Smooth muscle cell (in vitro differentiated cells): ENCODE data around the gene RNASE3. TPM values are rescaled to one million over a fixed set of nuclear protein-coding genes. Genes with fewer than 3 reads are reported as not detected.
"Not testable (repeated sequence)": the region's sequence is repeated elsewhere in the genome, so short reads cannot be mapped to it uniquely, and the experiment has no call there.

ENCODE experiments used
- DNase-seq: peaks from one replicate; lab custom pipeline; 2025; ENCODE audit not compliant: unreplicated experiment; lab: John Stamatoyannopoulos, UW
- H2AFZ ChIP-seq: fragments of 200-600 bp; sonication (generic); 2 replicates; pipeline ENCODE4 v1.6.0; 2016; ENCODE audit warnings: antibody characterized with exemption, low read depth, mild to moderate bottlenecking
- H3F3A ChIP-seq: fragments of 200-600 bp; sonication (generic); 2 replicates; pipeline ENCODE4 v1.6.0; 2017; ENCODE audit warnings: antibody characterized with exemption, low read depth
- H3K27ac ChIP-seq: fragments of 200-600 bp; sonication (generic); 2 replicates; pipeline ENCODE4 v1.5.1; 2016; ENCODE audit warnings: low read depth, mild to moderate bottlenecking
- H3K27me3 ChIP-seq: fragments of 200-600 bp; sonication (generic); 2 replicates; pipeline ENCODE4 v1.6.1; 2016; ENCODE audit warnings: low read depth, mild to moderate bottlenecking
- H3K36me3 ChIP-seq: fragments of 200-600 bp; sonication (generic); 2 replicates; pipeline ENCODE4 v1.5.1; 2016; ENCODE audit warnings: low read depth
- H3K4me1 ChIP-seq: fragments of 200-600 bp; sonication (generic); 2 replicates; pipeline ENCODE4 v1.5.1; 2016; ENCODE audit warnings: low read depth
- H3K4me2 ChIP-seq: fragments of 200-600 bp; sonication (generic); 2 replicates; pipeline ENCODE4 v1.6.0; 2016; ENCODE audit warnings: mild to moderate bottlenecking
- H3K4me3 ChIP-seq: fragments of 200-600 bp; sonication (generic); 2 replicates; pipeline ENCODE4 v1.5.1; 2016; ENCODE audit warnings: mild to moderate bottlenecking
- H3K79me2 ChIP-seq: fragments of 200-600 bp; sonication (generic); 2 replicates; pipeline ENCODE4 v1.6.0; 2016; ENCODE audit warnings: low read depth, mild to moderate bottlenecking
- H3K9ac ChIP-seq: fragments of 200-600 bp; sonication (generic); 2 replicates; pipeline ENCODE4 v1.6.0; 2016; ENCODE audit warnings: low read depth
- H3K9me3 ChIP-seq: fragments of 200-600 bp; sonication (generic); replicated peaks from 2 replicates; pipeline ENCODE4 v1.5.1; 2016; ENCODE audit warnings: low read depth
- H4K20me1 ChIP-seq: fragments of 200-600 bp; sonication (generic); 2 replicates; pipeline ENCODE4 v1.6.0; 2016; ENCODE audit warnings: low read depth
- CTCF ChIP-seq: fragments of 200-600 bp; sonication (generic); IDR thresholded peaks from 2 replicates; pipeline ENCODE4 v1.5.1; 2017; ENCODE audit warnings: borderline replicate concordance, mild to moderate bottlenecking, antibody characterized with exemption; ENCODE audit not compliant: insufficient read depth, poor library complexity, severe bottlenecking
- WGBS: methylation state at CpG from one replicate; pipeline ENCODE4 v1.1.7; 2016; ENCODE audit warnings: low lambda C conversion rate; 5-methylcytosine and 5-hydroxymethylcytosine counted together
- polyA plus RNA-seq: library from polyadenylated mRNA; unstranded; fragments of >200 nt; fragmentation: Nextera tagmentation; extraction: Ambion mirVana; gene quantifications from 2 replicates; pipeline ENCODE4 v1.2.1, GENCODE V29; 2016
- total RNA-seq: library from RNA; depleted of rRNA; stranded (reverse); fragments of >200 nt; gene quantifications from 2 replicates; pipeline ENCODE4 v1.2.3, GENCODE V29; 2014

The RNASE3 gene
- total and polyA plus RNA-seq, 2 experiments from 2014 or later, result not detected

GRCh38 chr14:20878695-20879094 lies 12.5 kb upstream of the RNASE3 start:
- Histone ChIP-seq H3K79me2 (no peaks in the 10 kb centered on the region), H3K27ac (no peak overlapping the region), H3F3A (no peaks in the 10 kb centered on the region), H4K20me1 (no peaks in the 10 kb centered on the region), H3K9me3 (no peaks in the 10 kb centered on the region), H3K36me3 (no peaks in the 10 kb centered on the region), H3K9ac (no peak overlapping the region), H2AFZ (no peak overlapping the region), H3K4me2 (no peak overlapping the region), H3K4me3 (no peak overlapping the region), H3K4me1 (no peaks in the 10 kb centered on the region), H3K27me3 (no peaks in the 10 kb centered on the region)
- WGBS, result 86% methylated on average over 3 of the region's 3 CpGs
- no peak for DNase-seq
- no peak for TF ChIP-seq CTCF

GRCh38 chr14:20881229-20881628 lies 10.0 kb upstream of the RNASE3 start:
- H3K9me3 ChIP-seq, H3F3A ChIP-seq, DNase-seq, H2AFZ ChIP-seq, H3K9ac ChIP-seq, H3K36me3 ChIP-seq, H3K4me3 ChIP-seq, H3K4me1 ChIP-seq, H4K20me1 ChIP-seq, H3K27me3 ChIP-seq, H3K4me2 ChIP-seq, H3K79me2 ChIP-seq, H3K27ac ChIP-seq: not testable (repeated sequence)
- WGBS, result 88% methylated on average over 5 of the region's 5 CpGs

GRCh38 chr14:20882787-20883186 lies 8.4 kb upstream of the RNASE3 start:
- not testable (repeated sequence) for H3K27me3 ChIP-seq, H4K20me1 ChIP-seq, H3K9ac ChIP-seq, H3F3A ChIP-seq, H2AFZ ChIP-seq, H3K4me2 ChIP-seq, DNase-seq, H3K4me1 ChIP-seq, H3K36me3 ChIP-seq, H3K9me3 ChIP-seq, H3K79me2 ChIP-seq, H3K4me3 ChIP-seq, H3K27ac ChIP-seq
- WGBS, result no CpG with 5 or more reads among the region's 10 CpGs

- not testable (repeated sequence) for DNase-seq, H3K4me3 ChIP-seq, H3K4me2 ChIP-seq, H3K27me3 ChIP-seq, H3K4me1 ChIP-seq, H3F3A ChIP-seq, H3K36me3 ChIP-seq, H2AFZ ChIP-seq, H3K9ac ChIP-seq, H3K79me2 ChIP-seq, H4K20me1 ChIP-seq, H3K9me3 ChIP-seq, H3K27ac ChIP-seq
- WGBS, result 88% methylated on average over 5 of the region's 5 CpGs
Observed at GRCh38 chr14:20888411-20888810, 2.8 kb upstream of the RNASE3 start.

GRCh38 chr14:20895322-20895721 lies 4.1 kb downstream of the RNASE3 start:
- not testable (repeated sequence) for H3K27ac ChIP-seq, H2AFZ ChIP-seq, H3K9ac ChIP-seq, H3K9me3 ChIP-seq, H3K4me2 ChIP-seq, H3K27me3 ChIP-seq, H3K36me3 ChIP-seq, H3K79me2 ChIP-seq, H3K4me1 ChIP-seq, DNase-seq, H3F3A ChIP-seq, H4K20me1 ChIP-seq, H3K4me3 ChIP-seq
- WGBS, result 60% methylated on average over 1 of the region's 1 CpG
